Measurements from ENCODE around the gene OTOF. TPM values are rescaled to one million over a fixed set of nuclear protein-coding genes. Genes with fewer than 3 reads are reported as not detected.

The OTOF gene
- total RNA-seq, 1 experiment from 2014 or later, result 0.10 TPM

- Histone ChIP-seq H3K27ac (ENCODE audit: low read depth, low read length) (no peak overlapping the region), H4K20me1 (ENCODE audit: insufficient read depth) (no peaks in the 10 kb centered on the region), H3K27me3 (ENCODE audit: insufficient read depth, low read length) (no peaks in the 10 kb centered on the region; the same call in 1 of the 2 replicates), H3K79me2 (ENCODE audit: insufficient read depth, low read length) (no peaks in the 10 kb centered on the region), H3K9ac (ENCODE audit: low read length) (no peak overlapping the region), H3K9me3 (ENCODE audit: control insufficient read depth in 1 of 2, insufficient read depth in 1 of 2, low read depth in 1 of 2, low read length in 2 of 2) (no peaks in the 10 kb centered on the region), H3K4me3 (replicated peaks in 1 of 2; ENCODE audit: low read depth in 1 of 2, low read length in 2 of 2) (no peak overlapping the region), H3K4me1 (ENCODE audit: control insufficient read depth in 1 of 2, insufficient read depth in 2 of 2, low read length in 2 of 2) (no peaks in the 10 kb centered on the region), H3K36me3 (ENCODE audit: control insufficient read depth in 1 of 2, insufficient read depth in 2 of 2, low read length in 2 of 2) (no peaks in the 10 kb centered on the region), H3K4me2 (ENCODE audit: low read length) (no peak overlapping the region), H3K9me2 (ENCODE audit: insufficient read depth) (no peaks in the 10 kb centered on the region), H2AFZ (ENCODE audit: low read depth, low read length, poor library complexity, severe bottlenecking) (no peak overlapping the region)
- no peak for TF ChIP-seq POLR2A (IDR thresholded peaks at IDR 0.05; ENCODE audit: borderline replicate concordance, extremely low read depth, insufficient read depth, insufficient read length)
- no peak for TF ChIP-seq CTCF (IDR thresholded peaks at IDR 0.05 in 2 of 3, conservative IDR thresholded peaks at IDR 0.05 in 1 of 3; ENCODE audit: borderline replicate concordance in 1 of 3, insufficient read depth in 1 of 3, low read depth in 2 of 3, low read length in 2 of 3)
- TF ChIP-seq SIN3A (IDR thresholded peaks at IDR 0.05; ENCODE audit: low read depth), result no peak
- no peak for TF ChIP-seq ATF3 (IDR thresholded peaks at IDR 0.05)
- TF ChIP-seq SRF (IDR thresholded peaks at IDR 0.05; ENCODE audit: low read depth), result no peak
- no peak for TF ChIP-seq TCF7L2 (IDR thresholded peaks at IDR 0.05; ENCODE audit: borderline replicate concordance, extremely low read depth, insufficient read depth, insufficient read length)
- no peak for TF ChIP-seq CEBPB (IDR thresholded peaks at IDR 0.05; ENCODE audit: low read depth)
- TF ChIP-seq, protein P1, sequence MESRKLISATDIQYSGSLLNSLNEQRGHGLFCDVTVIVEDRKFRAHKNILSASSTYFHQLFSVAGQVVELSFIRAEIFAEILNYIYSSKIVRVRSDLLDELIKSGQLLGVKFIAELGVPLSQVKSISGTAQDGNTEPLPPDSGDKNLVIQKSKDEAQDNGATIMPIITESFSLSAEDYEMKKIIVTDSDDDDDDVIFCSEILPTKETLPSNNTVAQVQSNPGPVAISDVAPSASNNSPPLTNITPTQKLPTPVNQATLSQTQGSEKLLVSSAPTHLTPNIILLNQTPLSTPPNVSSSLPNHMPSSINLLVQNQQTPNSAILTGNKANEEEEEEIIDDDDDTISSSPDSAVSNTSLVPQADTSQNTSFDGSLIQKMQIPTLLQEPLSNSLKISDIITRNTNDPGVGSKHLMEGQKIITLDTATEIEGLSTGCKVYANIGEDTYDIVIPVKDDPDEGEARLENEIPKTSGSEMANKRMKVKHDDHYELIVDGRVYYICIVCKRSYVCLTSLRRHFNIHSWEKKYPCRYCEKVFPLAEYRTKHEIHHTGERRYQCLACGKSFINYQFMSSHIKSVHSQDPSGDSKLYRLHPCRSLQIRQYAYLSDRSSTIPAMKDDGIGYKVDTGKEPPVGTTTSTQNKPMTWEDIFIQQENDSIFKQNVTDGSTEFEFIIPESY (IDR thresholded peaks at IDR 0.05; ENCODE audit: extremely low read depth, insufficient replicate concordance, low read length), result no peak
- TF ChIP-seq ELF1 (IDR thresholded peaks at IDR 0.05; ENCODE audit: borderline replicate concordance, low read depth), result no peak
- TF ChIP-seq FOSL1 (IDR thresholded peaks at IDR 0.05; ENCODE audit: low read depth), result no peak
- TF ChIP-seq, protein P2, sequence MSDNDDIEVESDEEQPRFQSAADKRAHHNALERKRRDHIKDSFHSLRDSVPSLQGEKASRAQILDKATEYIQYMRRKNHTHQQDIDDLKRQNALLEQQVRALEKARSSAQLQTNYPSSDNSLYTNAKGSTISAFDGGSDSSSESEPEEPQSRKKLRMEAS (IDR thresholded peaks at IDR 0.05), result no peak
- no peak for TF ChIP-seq JUND (IDR thresholded peaks at IDR 0.05)
- no peak for TF ChIP-seq EZH2phosphoT487 (IDR thresholded peaks at IDR 0.05; ENCODE audit: borderline replicate concordance)
- TF ChIP-seq YY1 (IDR thresholded peaks at IDR 0.05; ENCODE audit: extremely low read depth, insufficient replicate concordance, low read depth, low read length), result no peak
- no peak for TF ChIP-seq CBX3 (IDR thresholded peaks at IDR 0.05; ENCODE audit: low read depth)
- TF ChIP-seq EZH2 (IDR thresholded peaks at IDR 0.05), result no peak
- no peak for TF ChIP-seq POLR2AphosphoS5 (IDR thresholded peaks at IDR 0.05; ENCODE audit: low read depth, low read length)
- TF ChIP-seq SP1 (IDR thresholded peaks at IDR 0.05; ENCODE audit: low read depth), result no peak
- no peak for TF ChIP-seq EGR1 (IDR thresholded peaks at IDR 0.05; ENCODE audit: low read depth)
- ATAC-seq, result no peak
- ChIA-PET RAD21 (ENCODE audit: low non-redundant PET in 1 of 2, low total read pairs in 2 of 2, uncharacterized antibody in 2 of 2, unreplicated experiment in 2 of 2) (no interaction called here), CTCF (no interaction called here), POLR2A (no interaction called here)
- DNase-seq (ENCODE audit: low read depth, low spot score), result no peak
- no TSS peak for BruUV-seq (replicated peaks)
- intact Hi-C loops (cut with micrococcal nuclease), result no loop called here
These were observed 35.2 kb downstream of the OTOF start for GRCh38 chr2:26442707-26443106.

Data from HCT116 (cell line).